Measurements from ENCODE around the gene SCAMP3.

DNA sequence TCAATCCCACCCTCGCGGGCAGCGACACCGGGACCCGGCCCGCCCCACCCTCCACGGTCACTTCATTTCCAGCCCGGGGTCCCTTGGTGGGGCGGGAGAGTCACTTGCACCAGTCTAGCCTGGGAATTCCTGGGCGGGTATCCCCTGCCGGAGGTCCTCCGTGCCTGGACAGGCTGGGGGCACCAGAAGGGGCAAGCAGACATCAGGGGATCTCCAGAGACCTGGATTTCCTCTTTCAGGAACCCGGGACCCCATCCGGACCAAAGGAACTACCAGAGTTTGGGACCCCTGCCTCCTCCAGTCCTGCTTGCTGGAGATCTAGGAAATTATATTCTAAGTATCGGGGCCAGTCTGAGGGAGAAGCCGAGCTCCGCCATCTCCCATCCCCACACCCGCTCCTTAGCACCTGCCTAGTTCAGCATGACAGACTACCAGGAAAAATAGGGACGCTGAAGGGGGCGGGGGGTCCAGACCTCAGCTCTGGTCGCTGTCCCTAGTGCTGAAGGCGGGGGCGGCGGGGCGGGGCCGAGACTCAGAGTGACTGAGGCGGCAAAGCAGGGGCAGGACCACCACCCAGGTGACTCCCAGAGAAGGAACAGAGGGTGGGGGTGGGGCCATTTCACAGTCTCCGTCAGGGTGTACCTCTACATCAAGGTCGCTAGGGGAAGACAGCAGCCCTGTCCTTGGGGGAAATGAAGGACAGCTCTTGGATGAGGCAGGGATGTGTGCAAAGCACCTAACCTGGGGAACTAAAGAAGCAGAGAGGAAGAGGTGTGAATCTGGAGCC is 15.9 kb upstream of the SCAMP3 start:
- TF ChIP-seq CTCF (IDR thresholded peaks at IDR 0.05; ENCODE audit: low read depth, low read length, missing input control): no peak
- TF ChIP-seq RXRA (IDR thresholded peaks at IDR 0.05): no peak
- TF ChIP-seq ZBTB33 (IDR thresholded peaks at IDR 0.05): no peak
- peak; percentile 99 for TF ChIP-seq REST (IDR thresholded peaks at IDR 0.05)
- TF ChIP-seq FOXA1 (IDR thresholded peaks at IDR 0.05): no peak
- TF ChIP-seq, protein P1, sequence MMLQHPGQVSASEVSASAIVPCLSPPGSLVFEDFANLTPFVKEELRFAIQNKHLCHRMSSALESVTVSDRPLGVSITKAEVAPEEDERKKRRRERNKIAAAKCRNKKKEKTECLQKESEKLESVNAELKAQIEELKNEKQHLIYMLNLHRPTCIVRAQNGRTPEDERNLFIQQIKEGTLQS (IDR thresholded peaks at IDR 0.05): no peak
- peak in 1 of 2 donors; percentile 39 for TF ChIP-seq RAD21 (IDR thresholded peaks at IDR 0.05)
- TF ChIP-seq GABPA (IDR thresholded peaks at IDR 0.05 in 1 of 2, conservative IDR thresholded peaks at IDR 0.05 in 1 of 2): no peak
- no peak for TF ChIP-seq SP1 (IDR thresholded peaks at IDR 0.05)
- TF ChIP-seq, protein P2, sequence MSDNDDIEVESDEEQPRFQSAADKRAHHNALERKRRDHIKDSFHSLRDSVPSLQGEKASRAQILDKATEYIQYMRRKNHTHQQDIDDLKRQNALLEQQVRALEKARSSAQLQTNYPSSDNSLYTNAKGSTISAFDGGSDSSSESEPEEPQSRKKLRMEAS (IDR thresholded peaks at IDR 0.05): no peak
- no peak for TF ChIP-seq YY1 (IDR thresholded peaks at IDR 0.05)
- TF ChIP-seq TAF1 (conservative IDR thresholded peaks at IDR 0.05): no peak
